SKM-1 (cell line): ENCODE data around the gene NELL1.

Source experiments
- DNase-seq: peaks from one replicate; lab custom pipeline; 2025; ENCODE audit not compliant: unreplicated experiment; lab: John Stamatoyannopoulos, UW

The NELL1 gene

DNA sequence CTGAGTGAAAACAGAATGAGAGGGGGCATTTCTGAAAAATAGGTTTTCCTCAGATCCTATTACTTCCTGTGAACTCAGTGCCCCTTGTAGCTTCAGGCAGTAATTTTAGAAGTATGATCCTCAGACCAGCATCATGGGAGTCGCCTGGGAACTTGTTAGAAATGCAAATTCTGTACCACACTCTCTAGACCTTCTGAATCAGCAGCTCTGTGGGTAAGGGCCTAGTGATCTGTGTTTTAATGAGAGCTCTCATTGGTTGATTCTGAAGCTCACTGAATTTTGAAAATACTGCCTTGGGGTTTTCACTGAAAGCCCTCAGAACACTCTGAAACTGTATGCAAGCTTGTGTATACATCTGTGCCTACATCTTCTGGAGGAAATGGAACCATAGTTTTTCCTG lies 876.3 kb downstream of the NELL1 start:
- DNase-seq = no peak

DNA sequence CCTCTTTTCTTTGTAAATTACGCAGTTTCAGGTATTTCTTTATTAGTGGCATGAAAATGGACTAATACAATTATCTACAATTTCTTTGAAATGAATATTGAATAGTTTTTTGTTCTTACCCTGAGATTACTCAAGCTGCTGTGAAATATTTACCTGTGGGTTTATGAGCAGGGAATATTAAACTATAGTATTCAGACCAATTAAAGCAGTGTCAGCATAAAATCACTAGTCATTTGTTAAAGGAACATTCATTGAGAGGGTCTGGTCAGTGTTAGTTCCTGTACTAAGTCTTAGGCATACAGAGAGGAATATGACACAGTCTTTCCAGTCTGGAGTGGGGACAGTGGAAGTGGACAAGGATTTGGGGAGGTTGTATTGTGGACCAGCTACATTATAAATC lies 877.3 kb downstream of the NELL1 start:
- no peak for DNase-seq

DNA sequence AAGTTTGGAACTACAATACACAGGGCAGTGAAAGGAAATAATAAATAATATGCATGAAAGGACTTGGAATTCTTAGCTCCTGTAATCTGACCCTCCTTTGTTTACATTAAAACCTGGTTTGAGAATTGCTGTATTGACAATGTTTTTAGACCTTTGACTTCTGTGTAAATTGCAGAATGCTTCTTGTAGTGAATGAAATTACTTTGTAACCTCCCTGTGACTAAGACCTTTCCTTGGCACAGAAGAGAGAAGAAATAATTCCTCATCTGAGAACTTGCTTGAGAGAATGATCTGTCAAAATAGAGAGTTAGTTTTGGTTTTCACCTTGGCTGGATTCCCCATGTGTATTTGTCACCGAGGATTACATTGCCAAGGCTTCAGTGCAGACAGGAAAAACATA lies 883.5 kb downstream of the NELL1 start:
- DNase-seq = no peak

- DNase-seq = no peak
Observed at GRCh38 chr11:21553795-21554194, 884.4 kb downstream of the NELL1 start.

DNA sequence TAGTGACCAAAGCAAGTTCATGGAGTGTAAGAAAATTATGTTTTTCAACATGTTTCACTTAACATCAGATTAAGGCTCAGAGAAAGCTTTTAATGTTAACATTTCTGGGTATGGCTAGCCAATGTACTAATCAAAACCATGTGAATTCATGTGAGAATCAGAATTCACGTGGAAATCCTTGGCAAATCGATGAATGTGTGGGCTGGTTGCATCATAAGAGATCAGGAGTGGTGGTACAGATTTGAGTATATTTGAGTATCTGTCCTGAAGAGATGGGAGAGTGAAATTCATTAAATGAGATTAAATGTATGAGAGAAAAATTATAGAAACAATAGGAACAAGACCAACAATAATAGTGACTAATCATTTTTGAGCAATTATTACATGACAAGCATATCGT lies 884.9 kb downstream of the NELL1 start:
- DNase-seq = no peak

- no peak for DNase-seq
Observed at GRCh38 chr11:21556926-21557325, 887.5 kb downstream of the NELL1 start.

- DNase-seq = no peak
Observed at GRCh38 chr11:21560466-21560975, 891.1 kb downstream of the NELL1 start.

- no peak for DNase-seq
Observed at GRCh38 chr11:21561581-21561980, 892.2 kb downstream of the NELL1 start.

DNA sequence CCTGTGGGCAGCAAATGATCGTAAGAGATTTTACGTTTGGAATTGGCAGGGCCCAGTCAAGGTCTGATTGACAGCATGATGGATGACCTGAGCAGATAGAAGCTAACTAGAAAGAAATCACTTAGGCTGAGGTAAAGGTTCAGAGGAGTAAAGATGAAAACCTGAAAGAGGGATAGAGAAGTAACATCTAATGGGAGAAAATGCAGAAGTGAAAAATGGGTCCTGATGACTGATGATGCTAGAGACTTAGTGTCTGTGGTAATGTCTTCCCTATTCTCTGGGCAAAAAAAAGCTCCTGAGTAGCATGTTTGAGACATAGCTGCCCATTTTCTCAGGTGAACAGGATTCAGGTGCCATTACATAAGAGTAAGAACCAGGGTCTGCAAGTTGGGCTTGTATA lies 894.7 kb downstream of the NELL1 start:
- no peak for DNase-seq

DNA sequence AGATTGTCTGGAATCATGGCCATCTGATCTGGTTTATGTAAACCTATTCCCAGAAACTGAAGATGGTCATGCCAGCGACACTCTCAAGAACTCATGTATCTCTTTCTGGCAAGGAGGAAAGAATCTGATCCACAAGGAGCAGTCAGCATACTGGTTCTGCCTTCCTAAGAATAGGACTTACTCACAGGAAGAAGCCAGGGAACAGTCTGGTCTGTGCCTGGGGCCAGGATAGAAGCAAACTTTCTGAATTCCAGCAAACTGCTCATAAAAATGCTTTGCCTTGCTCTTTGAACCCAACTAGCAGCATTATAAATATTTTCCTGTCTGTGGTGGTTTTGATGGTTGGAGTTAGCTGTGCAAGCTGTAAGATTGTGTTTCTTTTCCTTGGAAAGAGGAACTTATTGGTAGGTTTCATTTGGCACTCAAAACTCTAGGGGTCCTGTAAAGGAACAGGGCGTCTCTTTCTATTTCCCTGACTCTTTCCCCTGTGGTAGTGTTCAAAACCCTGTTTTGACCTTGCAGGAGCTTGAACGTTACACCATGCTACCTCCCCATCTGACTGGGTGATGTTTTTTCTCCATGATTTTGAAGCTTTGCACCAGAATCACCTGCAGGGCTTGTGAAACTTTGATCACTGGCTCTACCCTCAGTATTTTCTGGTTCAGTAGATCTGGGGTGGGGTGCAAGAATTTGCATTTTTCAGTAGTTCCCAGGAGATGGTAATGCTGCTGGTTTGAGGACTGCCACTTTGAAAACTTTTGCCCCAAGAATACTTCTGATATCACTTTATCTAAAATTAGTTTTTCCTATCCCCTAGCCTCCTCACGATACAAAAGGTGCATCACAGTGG lies 895.7 kb downstream of the NELL1 start:
- DNase-seq = no peak

DNA sequence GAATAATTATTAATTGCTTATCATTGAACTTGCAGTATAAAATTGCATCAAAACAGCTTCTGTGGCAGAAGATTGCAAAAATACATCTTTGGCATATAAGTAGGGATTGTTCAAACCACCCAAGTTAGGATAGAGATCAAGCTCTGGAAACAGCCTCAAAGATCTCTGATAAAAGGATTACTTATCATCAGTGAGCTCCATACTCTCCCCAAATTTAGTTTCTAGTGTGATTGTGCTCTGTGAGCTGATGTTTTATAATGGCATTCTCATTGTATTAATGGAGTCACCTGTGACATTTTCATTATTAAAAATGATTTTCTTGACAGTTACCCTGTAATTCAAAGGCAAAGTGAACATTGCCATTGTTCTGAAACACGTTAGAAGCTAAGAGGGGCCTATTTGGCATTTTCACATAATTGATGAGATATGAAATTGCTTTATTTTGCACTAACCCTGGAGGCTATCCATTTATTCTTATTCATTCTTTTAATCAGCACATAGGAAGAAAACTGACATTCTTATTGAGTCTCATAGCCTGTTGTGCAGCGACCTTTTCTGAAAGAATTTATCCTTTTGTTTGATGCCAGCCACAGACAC lies 897.2 kb downstream of the NELL1 start:
- no peak for DNase-seq

DNA sequence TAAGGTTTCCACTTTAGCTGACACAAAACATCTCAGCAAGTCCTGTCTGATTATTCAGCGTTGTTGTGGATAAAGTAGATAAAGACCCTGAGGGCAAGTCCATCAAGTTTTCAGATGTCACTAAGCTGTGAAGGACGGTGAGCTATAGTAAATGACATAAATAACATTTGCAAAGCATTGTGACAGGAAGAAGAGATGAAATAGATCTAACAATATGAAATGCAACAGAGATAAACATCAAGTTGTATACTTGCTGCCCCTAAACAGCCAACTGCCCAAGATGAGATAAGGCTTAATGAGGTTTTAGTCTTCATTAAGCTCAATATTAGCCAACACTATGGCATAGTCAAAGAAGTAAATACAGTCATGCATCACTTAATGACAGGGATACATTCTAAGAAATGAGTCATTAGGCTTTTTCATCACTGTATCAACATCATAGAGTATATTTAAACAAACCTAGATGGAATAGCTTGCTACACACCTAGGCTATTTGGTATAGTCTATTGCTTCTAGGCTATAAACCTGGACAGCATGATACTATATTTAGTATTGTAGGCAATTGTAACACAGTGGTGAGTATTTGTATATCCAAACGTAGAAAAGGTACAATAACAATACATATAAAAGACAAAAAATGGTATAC lies 898.4 kb downstream of the NELL1 start:
- no peak for DNase-seq

DNA sequence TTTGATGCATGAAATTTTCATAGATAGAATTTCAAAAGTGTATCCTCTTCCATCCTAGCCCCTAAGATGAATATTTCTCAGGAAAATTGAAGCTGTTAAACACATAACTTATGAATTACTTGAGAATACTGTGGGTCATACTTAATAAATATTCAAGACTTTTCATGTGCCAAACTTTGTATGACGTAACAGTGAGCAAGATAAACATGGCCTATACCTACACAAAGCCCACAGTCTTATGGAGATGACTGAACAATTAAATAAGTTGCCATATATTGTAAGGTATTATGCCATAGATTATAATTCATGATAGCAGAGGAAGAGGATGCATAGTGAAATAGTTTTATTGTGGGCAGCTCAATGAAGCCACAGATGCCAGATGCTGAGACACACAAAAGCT lies 902.8 kb downstream of the NELL1 start:
- DNase-seq = no peak

GRCh38 chr11:21582791-21583190 lies 913.4 kb downstream of the NELL1 start:
- no peak for DNase-seq

DNA sequence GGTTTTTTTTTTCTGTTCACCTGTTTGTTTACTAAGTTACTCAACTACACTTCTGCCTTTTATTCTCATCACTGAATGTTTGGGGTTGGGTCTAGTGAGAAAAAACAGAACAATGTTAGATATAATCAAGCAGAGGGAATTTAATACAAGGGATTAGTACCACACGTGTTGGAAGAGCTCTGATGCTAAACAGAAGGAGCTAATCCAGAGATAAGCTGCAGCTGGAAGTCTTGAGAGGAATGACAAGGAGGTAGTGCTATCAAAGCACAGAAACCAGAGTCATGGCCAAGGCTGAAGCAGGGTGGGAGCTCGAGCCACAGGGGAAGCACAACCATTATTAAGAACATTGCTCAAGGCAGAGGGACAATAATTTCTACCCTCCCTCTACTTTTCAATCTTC lies 919.4 kb downstream of the NELL1 start:
- no peak for DNase-seq

DNA sequence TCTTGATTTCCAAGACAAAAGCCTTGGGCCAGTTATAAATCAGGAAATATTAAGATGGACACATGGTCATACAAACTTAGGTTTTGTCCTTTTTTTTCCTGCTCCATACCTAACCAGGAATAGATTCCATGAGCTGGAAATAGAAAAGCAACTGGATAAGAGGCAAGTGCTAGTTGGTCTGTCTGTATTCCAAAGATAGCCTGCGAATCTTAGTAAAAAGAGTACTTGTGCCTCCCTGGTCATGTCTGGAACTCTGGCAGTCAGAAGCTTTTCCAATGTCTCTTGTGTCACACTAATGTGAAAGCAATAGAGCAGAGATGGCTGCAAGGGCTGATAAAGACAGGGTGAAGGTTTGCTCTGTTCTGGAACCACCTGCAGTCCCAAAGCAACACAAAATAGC lies 933.3 kb downstream of the NELL1 start:
- DNase-seq = no peak

DNA sequence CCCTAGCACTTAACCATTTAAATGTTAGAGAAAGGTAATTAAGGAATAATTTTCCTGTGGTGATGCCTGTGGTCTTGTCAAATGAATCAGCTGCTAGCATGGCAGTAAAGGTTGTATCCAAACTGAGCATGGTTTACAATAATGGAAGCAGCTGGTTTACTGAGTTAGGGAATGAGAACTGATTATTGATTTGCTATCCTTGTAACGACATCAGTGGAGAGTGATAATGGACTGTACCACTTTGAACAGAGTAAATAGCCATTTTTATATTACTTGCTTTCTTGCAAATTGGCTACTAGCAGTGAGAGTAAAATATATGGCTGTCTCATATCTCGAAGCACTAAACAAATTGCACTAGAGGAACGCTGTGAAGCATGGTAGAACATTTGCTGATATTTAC lies 934.5 kb downstream of the NELL1 start:
- DNase-seq = no peak

- no peak for DNase-seq
Observed at GRCh38 chr11:21604564-21604963, 935.2 kb downstream of the NELL1 start.

- no peak for DNase-seq
Observed at GRCh38 chr11:21612326-21612725, 942.9 kb downstream of the NELL1 start.

DNA sequence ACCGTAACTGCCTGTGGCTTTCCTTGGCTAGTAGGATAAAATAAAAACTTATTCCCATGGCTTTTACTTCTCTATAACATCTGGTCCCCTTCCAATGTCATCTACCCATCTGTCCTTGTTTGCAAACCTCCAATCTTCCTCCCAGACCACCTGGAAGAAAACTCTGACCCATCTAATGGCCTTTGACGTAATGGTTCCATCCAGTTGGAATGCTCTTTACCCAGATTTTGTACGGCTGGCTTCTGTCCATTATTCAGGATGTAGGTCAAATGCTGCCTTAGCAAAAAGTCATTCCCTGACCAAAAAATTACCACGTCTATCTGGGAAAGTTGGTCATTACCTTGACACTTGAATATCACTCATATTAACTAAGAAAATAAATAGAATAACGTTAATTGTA lies 945.6 kb downstream of the NELL1 start:
- no peak for DNase-seq

DNA sequence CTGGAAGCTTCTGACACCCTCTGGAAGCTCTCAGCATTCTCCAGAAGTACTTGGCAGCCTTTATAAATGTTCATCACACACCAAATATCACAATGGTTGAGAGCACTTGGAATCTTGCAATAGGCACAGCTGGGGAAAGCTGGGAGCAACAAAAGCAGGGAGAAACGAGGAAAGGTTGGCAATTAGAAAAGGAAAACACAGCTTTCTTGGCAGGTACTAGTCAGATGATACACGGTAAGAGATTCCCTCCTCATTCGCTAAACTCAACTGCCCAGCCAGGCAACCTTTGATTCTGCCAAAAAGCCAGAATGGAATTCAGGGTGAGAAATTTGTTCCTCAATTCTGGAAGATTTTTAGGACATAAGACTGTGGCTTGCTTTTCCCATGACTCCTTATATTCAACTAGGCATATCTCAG lies 946.6 kb downstream of the NELL1 start:
- no peak for DNase-seq

GRCh38 chr11:21622566-21622965 lies 953.2 kb downstream of the NELL1 start:
- no peak for DNase-seq
